Measurements from ENCODE around the gene TBRG4.
A peak's percentile ranks its signal among the peaks of the same experiment; 100 is the strongest.

Gene TBRG4

GRCh38 chr7:45092100-45092930, 19.2 kb downstream of the TBRG4 start:
- no peak for DNase-seq
- Mint-ChIP-seq H3K9me3 (no peaks in the 10 kb centered on the region), H3K27me3 (peaks cover 9% of the 10 kb centered on the region), H3K4me3 (no peak overlapping the region), H3K27ac (no peak overlapping the region), H3K4me1 (peaks cover 10% of the 10 kb centered on the region)
- ATAC-seq: no peak

- peaks cover 9% of the 10 kb centered on the region for H3K27me3 Mint-ChIP-seq
- H3K4me3 Mint-ChIP-seq: peak overlapping the region; percentile 84 to 88
- ATAC-seq (peak; percentile 69), DNase-seq (peak; percentile 57 to 77)
- H3K9me3 Mint-ChIP-seq: no peaks in the 10 kb centered on the region
- no peak overlapping the region for H3K27ac Mint-ChIP-seq
- peaks cover 10% of the 10 kb centered on the region for H3K4me1 Mint-ChIP-seq
Observed at GRCh38 chr7:45089341-45089891, 22.1 kb downstream of the TBRG4 start.

- no peaks in the 10 kb centered on the region for H3K9me3 Mint-ChIP-seq
- H3K27ac Mint-ChIP-seq: no peak within 1 kb of the TSS
- H3K4me3 Mint-ChIP-seq: peak within 1 kb of the TSS; percentile 84 to 88
- H3K4me1 Mint-ChIP-seq: peaks cover 10% of the 10 kb centered on the region
- peak in 1 of 2 donors; percentile 23 for DNase-seq
- ATAC-seq: peak; percentile 60
- H3K27me3 Mint-ChIP-seq: peaks cover 9% of the 10 kb centered on the region
Observed at GRCh38 chr7:45088821-45089340, 22.6 kb downstream of the TBRG4 start, which contains the start of gene NACAD. TSS of gene NACAD (minus strand) at chr7:45088969. CDS start at chr7:45088894, 75 bp downstream.

- H3K27me3 Mint-ChIP-seq: peaks cover 9% of the 10 kb centered on the region
- no peaks in the 10 kb centered on the region for H3K9me3 Mint-ChIP-seq
- DNase-seq (no peak), ATAC-seq (no peak)
- no peak overlapping the region for H3K27ac Mint-ChIP-seq
- peaks cover 10% of the 10 kb centered on the region for H3K4me1 Mint-ChIP-seq
- peak overlapping the region; percentile 69 to 72 for H3K4me3 Mint-ChIP-seq
Observed at GRCh38 chr7:45088146-45088701, 23.3 kb downstream of the TBRG4 start.

GRCh38 chr7:45087301-45088145, 24.0 kb downstream of the TBRG4 start:
- peaks cover 10% of the 10 kb centered on the region for H3K4me1 Mint-ChIP-seq
- no peaks in the 10 kb centered on the region for H3K9me3 Mint-ChIP-seq
- peaks cover 9% of the 10 kb centered on the region for H3K27me3 Mint-ChIP-seq
- ATAC-seq (no peak), DNase-seq (no peak)
- peak overlapping the region; percentile 69 to 72 for H3K4me3 Mint-ChIP-seq
- H3K27ac Mint-ChIP-seq: no peak overlapping the region

DNA sequence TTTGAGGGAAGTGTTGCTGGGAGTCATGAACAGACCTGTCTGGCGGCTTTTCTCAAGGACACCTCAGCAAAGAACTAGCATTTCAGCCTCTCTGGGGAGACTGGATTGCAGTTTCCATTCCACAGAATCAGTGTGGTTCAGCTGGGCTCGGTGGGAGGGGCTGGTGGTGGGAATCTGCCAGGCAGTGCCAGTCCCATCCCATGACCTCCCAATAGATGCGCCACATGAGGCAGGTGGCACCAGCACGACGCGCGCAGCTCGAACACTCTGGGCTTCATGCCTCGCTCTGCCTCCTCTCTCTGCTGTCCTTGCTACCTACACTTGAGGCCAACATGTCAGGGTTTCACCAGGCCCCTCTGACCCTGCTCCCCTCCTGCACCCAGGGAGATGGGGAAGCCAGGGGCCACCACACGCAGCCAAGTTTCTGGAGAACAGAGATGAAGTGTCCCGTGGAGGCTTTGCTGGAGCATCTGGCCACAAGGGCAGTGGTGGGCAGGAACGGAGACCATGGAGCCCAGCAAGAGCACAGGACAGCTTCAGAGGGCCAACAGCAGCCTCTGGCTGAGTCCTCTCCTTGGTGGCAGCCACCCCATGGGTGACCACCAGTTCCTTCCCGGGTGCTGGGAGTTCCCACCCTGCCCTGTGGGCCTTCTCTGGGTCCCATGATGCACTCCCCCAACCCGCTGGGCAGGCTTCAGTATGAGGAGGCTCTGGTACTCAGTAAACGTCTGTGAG, 25.0 kb downstream of the TBRG4 start:
- Mint-ChIP-seq H3K27ac (no peak overlapping the region), H3K27me3 (peaks cover 9% of the 10 kb centered on the region), H3K4me3 (no peak overlapping the region), H3K9me3 (no peaks in the 10 kb centered on the region), H3K4me1 (peaks cover 10% of the 10 kb centered on the region)
- ATAC-seq (no peak), DNase-seq (no peak)

DNA sequence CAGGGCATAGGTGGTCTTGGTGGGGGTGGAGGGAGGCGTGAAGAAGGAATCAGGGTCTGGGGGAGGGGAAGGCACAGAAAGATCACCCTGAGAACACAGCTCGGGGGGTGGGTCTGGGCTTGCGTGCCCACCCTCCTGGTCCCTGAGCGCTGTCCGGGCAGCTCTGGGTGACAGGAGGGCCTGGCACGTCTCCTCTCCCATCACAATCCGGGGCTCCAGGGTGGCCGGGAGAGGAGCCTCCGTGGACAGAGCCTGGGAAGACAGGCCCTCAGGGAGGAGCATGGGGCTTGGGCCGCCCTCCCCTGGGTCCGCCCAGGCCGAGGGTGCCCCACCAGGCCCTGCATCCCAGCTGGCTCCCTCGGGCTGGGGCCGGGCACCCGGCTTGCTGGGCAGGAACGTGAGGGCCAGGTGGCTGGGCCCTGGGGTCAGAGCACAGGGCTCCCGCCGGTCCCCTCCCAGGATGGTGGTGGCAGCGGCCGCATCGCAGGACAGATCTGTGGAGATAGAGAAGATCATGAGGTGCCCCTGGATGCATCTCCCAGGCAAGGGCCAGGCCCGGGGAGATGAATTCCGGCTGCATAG, 25.8 kb downstream of the TBRG4 start:
- ATAC-seq (peak; percentile 7), DNase-seq (no peak)
- H3K4me1 Mint-ChIP-seq: peaks cover 10% of the 10 kb centered on the region
- peak overlapping the region in 1 of 2 donors; percentile 59 for H3K27ac Mint-ChIP-seq
- peaks cover 9% of the 10 kb centered on the region for H3K27me3 Mint-ChIP-seq
- H3K9me3 Mint-ChIP-seq: no peaks in the 10 kb centered on the region
- H3K4me3 Mint-ChIP-seq: no peak overlapping the region

- Mint-ChIP-seq H3K4me1 (peaks cover 10% of the 10 kb centered on the region), H3K27me3 (peaks cover 9% of the 10 kb centered on the region), H3K9me3 (no peaks in the 10 kb centered on the region), H3K27ac (peak overlapping the region in 1 of 2 donors; percentile 59), H3K4me3 (no peak overlapping the region)
- ATAC-seq (no peak), DNase-seq (no peak)
Observed at GRCh38 chr7:45084901-45085618, 26.4 kb downstream of the TBRG4 start.

DNA sequence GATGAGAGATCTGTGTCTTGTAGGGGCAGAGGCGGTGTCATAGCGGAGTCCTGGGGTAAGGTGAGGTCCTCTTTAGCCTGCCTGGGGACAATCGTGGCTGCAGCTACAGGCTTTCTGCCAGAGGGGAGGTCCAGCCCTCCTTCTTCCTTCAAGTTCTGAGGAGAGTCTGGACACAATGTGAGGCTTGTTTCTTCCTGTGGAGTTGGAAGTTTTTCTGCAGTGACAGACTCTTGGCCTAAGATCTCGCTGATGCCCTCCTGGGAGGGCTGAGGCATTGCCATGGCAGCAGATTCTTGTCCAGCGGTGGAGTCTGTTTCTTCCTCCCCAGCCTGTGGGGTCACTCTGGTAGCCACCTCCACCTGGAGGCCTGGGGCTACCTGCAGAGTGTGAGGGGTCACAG, 27.2 kb downstream of the TBRG4 start:
- no peak for DNase-seq
- Mint-ChIP-seq H3K4me3 (no peak overlapping the region), H3K9me3 (no peaks in the 10 kb centered on the region), H3K27me3 (peaks cover 2% of the 10 kb centered on the region), H3K4me1 (peaks cover 3% of the 10 kb centered on the region), H3K27ac (no peak overlapping the region)
- no peak for ATAC-seq

DNA sequence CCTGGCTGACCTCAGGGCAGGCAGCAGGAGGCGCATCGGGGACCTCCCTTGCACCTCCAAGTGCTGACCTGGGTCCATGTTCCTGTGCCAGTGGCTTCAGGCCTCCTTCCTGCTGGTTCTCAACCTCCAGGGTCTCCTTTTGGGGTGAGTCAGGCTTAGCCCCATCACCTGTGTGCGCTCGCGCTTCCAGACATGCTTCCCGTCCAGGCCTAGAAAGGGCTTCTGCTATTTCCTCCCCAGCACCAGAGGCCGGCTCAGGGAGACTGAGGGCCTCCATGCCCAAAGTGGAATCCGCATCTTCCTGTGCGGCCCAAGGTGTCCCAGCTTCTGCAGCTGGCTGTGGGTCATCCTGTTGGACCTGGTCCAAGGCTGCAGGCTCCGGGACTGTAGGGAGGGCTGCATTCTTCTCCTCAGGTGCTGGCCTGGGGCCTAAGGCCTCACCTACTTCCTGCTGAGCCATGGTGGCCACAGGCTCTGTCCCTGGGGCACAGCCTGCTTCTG, 28.6 kb downstream of the TBRG4 start:
- no peaks in the 10 kb centered on the region for H3K9me3 Mint-ChIP-seq
- no peak for DNase-seq
- no peak overlapping the region for H3K4me3 Mint-ChIP-seq
- no peaks in the 10 kb centered on the region for H3K27me3 Mint-ChIP-seq
- no peak for ATAC-seq
- H3K4me1 Mint-ChIP-seq: no peaks in the 10 kb centered on the region
- peak overlapping the region; percentile 33 to 55 for H3K27ac Mint-ChIP-seq

DNA sequence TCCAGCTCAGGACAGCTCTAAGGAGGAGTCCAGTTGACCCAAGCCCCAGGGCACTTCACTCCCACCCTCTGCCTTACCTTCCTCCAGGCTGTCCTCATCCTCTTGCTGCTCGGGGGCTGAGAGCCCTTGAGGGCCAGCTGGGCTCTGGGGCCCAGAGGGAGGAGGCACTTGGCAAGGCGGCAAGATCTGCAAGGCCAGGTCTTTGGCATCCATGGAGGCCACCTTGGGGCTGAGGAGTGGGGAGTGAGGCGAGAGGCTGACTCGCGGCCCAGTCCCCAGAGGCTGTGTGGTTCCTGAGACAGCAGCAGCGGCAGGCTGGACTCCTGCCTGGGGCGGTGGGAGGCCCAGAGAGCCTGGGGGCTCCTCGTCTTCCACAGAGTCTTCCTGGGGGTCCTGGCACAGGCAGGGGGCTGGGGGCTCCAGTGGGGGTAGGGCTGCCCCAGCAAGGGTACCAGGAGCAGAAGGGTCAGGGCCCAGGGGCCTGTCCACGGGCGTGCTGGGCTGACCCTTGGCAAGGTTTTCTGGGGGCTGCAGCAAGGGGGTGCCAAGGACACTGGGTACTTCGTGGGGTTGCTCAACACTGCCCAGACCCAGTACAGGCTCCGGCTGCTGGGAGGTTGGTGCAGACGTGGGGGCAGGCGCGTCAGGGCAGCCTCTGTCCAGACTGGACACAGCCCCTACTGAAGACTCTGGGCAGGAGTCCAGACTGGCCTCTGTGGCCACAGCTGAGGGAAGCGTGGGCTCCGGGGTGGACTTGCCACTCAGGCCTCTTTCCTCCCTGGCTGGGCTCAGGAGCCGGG, 29.3 kb downstream of the TBRG4 start:
- no peaks in the 10 kb centered on the region for H3K27me3 Mint-ChIP-seq
- no peaks in the 10 kb centered on the region for H3K4me1 Mint-ChIP-seq
- H3K9me3 Mint-ChIP-seq: no peaks in the 10 kb centered on the region
- no peak for DNase-seq
- peak overlapping the region in 1 of 2 donors; percentile 84 for H3K27ac Mint-ChIP-seq
- no peak overlapping the region for H3K4me3 Mint-ChIP-seq
- ATAC-seq: peak; percentile 3

- Mint-ChIP-seq H3K4me3 (no peak overlapping the region), H3K4me1 (no peaks in the 10 kb centered on the region), H3K9me3 (no peaks in the 10 kb centered on the region), H3K27me3 (no peaks in the 10 kb centered on the region), H3K27ac (peak overlapping the region in 1 of 2 donors; percentile 84)
- ATAC-seq (no peak), DNase-seq (no peak)
Observed at GRCh38 chr7:45081670-45081974, 29.9 kb downstream of the TBRG4 start.

- H3K9me3 Mint-ChIP-seq: no peaks in the 10 kb centered on the region
- H3K4me1 Mint-ChIP-seq: no peaks in the 10 kb centered on the region
- peak overlapping the region; percentile 38 to 84 for H3K27ac Mint-ChIP-seq
- DNase-seq (peak in 1 of 2 donors; percentile 14), ATAC-seq (no peak)
- no peaks in the 10 kb centered on the region for H3K27me3 Mint-ChIP-seq
- no peak overlapping the region for H3K4me3 Mint-ChIP-seq
Observed at GRCh38 chr7:45080958-45081669, 30.4 kb downstream of the TBRG4 start.
